Small intestine (tissue), 7 donors: ENCODE results near the gene FBXW12. TPM values are rescaled to one million over a fixed set of nuclear protein-coding genes. Genes with fewer than 3 reads are reported as not detected.

Source experiments
- DNase-seq, 2 donors: peaks; one replicate each; pipeline versions ENCODE4 v3.0.0 to v3.0.0-alpha.2; 2013
- FAIRE-seq: peaks from 2 replicates; lab custom pipeline; 2012; peaks lifted over from hg19 to GRCh38; lab: Jason Lieb, UNC
- H3K27ac ChIP-seq, 3 donors: one replicate each; pipeline ENCODE4 v1.5.1; 2013; ENCODE audit warnings: low read length in 2 of 3, mild to moderate bottlenecking in 2 of 3, control low read depth in 1 of 3, inconsistent platforms in 1 of 3, low read depth in 1 of 3, moderate library complexity in 1 of 3
- H3K27me3 ChIP-seq, 3 donors: one replicate each; pipeline ENCODE4 v1.6.1; 2013; ENCODE audit warnings: low read length in 3 of 3, inconsistent platforms in 1 of 3; ENCODE audit not compliant: control insufficient read depth in 3 of 3, insufficient read depth in 3 of 3
- H3K36me3 ChIP-seq, 3 donors: one replicate each; pipeline ENCODE4 v1.6.1; 2013; ENCODE audit warnings: low read length in 3 of 3, inconsistent platforms in 1 of 3, low read depth in 1 of 3, mild to moderate bottlenecking in 1 of 3, moderate library complexity in 1 of 3; ENCODE audit not compliant: control insufficient read depth in 3 of 3, insufficient read depth in 2 of 3
- H3K4me1 ChIP-seq, 3 donors: one replicate each; pipeline ENCODE4 v1.6.1; 2013; ENCODE audit warnings: low read length in 2 of 3, inconsistent platforms in 1 of 3, low read depth in 1 of 3, mild to moderate bottlenecking in 1 of 3, moderate library complexity in 1 of 3; ENCODE audit not compliant: control insufficient read depth in 3 of 3, insufficient read depth in 2 of 3
- H3K4me3 ChIP-seq, 3 donors: one replicate each; pipeline ENCODE4 v1.5.1; 2013; ENCODE audit warnings: low read length in 3 of 3, control low read depth in 1 of 3, inconsistent platforms in 1 of 3, low read depth in 1 of 3, mild to moderate bottlenecking in 1 of 3, moderate library complexity in 1 of 3
- H3K9me3 ChIP-seq, 2 donors: one replicate each; pipeline ENCODE4 v1.6.1; 2013; ENCODE audit warnings: low read depth in 1 of 2, low read length in 1 of 2; ENCODE audit not compliant: control insufficient read depth in 2 of 2, insufficient read depth in 1 of 2
- WGBS, 3 donors: extraction: QIAGEN DNeasy Blood & Tissue Kit; methylation state at CpG; one replicate each; pipeline ENCODE4 v1.1.7; 2013; 5-methylcytosine and 5-hydroxymethylcytosine counted together
- polyA plus RNA-seq, 4 donors: library from polyadenylated mRNA; stranded (reverse) in 3 of 4; unstranded in 1 of 4; fragments of 200-250 nt in 3 of 4; fragments of 120-200 nt in 1 of 4; gene quantifications; one replicate each; pipeline versions ENCODE4 v1.2.1 to v1.2.3, GENCODE V29; 2013
- donor health status: healthy with polysubstance abuse.
- donor health status: control.
- donor health status: control.
- donor health status: Bipolar disorder and iron deficiency.
- donor health status: healthy.

The FBXW12 gene
- polyA plus RNA-seq, 4 donors, result 0.16 TPM; not detected in 3

DNA sequence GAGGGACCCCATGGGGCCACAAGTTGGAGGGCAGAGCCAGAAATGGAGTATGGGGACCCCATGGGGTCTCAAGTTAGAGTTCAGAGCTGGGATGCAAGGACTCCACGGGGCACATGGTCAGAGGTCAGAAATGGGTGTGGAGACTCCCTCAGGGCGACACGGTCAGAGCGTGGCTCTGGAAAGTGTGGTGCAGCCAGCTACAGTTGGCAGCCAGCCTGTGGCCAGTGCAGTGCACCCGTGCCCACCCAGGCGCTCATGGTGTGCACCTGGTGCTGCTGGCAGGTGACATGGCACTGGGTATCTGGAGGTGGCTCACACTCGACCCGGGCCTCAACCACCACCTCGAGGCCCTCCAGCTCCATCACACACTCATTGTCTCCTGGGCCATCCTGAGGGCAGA, 46.6 kb downstream of the FBXW12 start:
- H3K27me3 ChIP-seq, result no peaks in the 10 kb centered on the region
- WGBS, 3 donors, result 79 to 87% (median 79%) methylated on average over 9 of the region's 9 CpGs
- H3K4me1 ChIP-seq, result no peaks in the 10 kb centered on the region
- no peaks in the 10 kb centered on the region for H3K9me3 ChIP-seq
- no peak for DNase-seq
- H3K27ac ChIP-seq, result no peak overlapping the region
- H3K4me3 ChIP-seq, result no peak overlapping the region
- FAIRE-seq, result no peak
- peaks cover 5 to 100% (median 10%) of the 10 kb centered on the region in 3 donors for H3K36me3 ChIP-seq

DNA sequence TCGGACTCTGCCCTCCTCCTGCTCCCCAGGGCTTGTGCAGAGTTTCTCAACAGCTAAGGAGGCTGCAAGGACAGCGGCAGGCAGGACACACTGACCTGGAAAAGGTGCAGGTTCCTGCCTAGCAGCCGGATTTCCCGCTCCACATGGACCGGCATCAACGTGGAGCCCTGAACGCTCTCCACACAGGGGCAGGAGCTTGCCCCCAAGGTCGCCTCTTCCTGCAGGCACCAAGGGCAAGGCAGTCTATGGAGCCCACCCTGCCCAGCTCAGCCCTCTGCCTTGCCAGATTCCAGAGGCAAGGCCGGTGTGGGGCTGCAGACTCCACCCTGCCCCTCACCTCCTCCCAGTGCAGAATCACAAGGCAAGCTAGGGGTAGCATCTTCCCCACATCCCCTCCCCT, 47.1 kb downstream of the FBXW12 start:
- H3K27ac ChIP-seq, result no peak overlapping the region
- H3K9me3 ChIP-seq, result no peaks in the 10 kb centered on the region
- FAIRE-seq, result no peak
- no peak overlapping the region for H3K4me3 ChIP-seq
- 87 to 91% (median 88%) methylated on average over 9 of the region's 9 CpGs for WGBS, 3 donors
- DNase-seq, result no peak
- peaks cover 5 to 100% (median 10%) of the 10 kb centered on the region in 3 donors for H3K36me3 ChIP-seq
- H3K27me3 ChIP-seq, result no peaks in the 10 kb centered on the region
- H3K4me1 ChIP-seq, result no peaks in the 10 kb centered on the region

DNA sequence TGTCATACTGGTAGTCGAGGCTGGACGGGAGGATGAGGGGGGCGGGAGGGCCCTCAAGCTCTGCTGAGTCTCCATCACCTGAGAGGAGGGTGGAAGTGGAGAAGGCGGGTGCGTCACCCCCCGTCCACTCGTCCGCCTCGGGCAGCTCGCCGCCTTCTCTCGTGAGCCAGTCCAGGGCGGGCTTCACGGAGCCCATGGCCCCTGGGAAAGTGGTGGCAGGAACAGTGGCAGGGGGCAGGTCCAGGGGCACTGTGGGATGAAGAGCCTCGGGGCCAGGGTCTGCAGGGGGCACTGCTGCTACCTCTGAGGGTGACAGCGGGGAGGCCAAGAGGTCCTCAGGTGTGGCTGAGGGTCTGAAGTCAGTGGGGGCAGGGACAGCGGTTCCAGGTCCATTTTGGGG, 47.6 kb downstream of the FBXW12 start:
- H3K36me3 ChIP-seq, result peaks cover 5 to 100% (median 8%) of the 10 kb centered on the region in 3 donors
- FAIRE-seq (no peak), DNase-seq (no peak)
- no peak overlapping the region for H3K27ac ChIP-seq
- H3K27me3 ChIP-seq, result no peaks in the 10 kb centered on the region
- no peak overlapping the region for H3K4me3 ChIP-seq
- WGBS, 3 donors, result 89 to 93% (median 91%) methylated on average over 17 of the region's 17 CpGs
- peaks cover 0 to under 1% (median 0%) of the 10 kb centered on the region in 3 donors for H3K4me1 ChIP-seq
- H3K9me3 ChIP-seq, result no peaks in the 10 kb centered on the region

DNA sequence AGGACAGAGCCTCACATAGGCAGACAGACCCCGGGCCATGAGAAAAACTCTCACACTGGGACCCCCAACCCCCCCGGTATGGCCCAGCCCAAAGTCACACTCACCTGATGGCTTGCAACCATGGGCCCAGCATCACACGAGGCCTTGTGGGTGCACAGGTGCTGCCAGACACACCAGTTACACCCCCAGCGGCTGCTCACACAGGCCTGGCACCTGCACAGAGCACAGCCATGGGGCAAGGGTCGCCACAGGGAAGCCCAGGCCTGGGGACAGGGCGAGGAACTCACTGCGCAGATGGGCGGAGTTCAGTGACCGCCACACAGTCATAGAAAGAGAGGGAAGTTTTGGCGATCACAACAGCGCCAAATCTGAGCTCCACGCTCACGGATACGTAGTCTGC, 48.5 kb downstream of the FBXW12 start:
- DNase-seq (no peak), FAIRE-seq (no peak)
- peaks cover 0 to 10% (median under 1%) of the 10 kb centered on the region in 3 donors for H3K4me1 ChIP-seq
- H3K27me3 ChIP-seq, result no peaks in the 10 kb centered on the region
- no peak overlapping the region for H3K27ac ChIP-seq
- no peaks in the 10 kb centered on the region for H3K9me3 ChIP-seq
- H3K36me3 ChIP-seq, result peaks cover 2 to 99% (median 6%) of the 10 kb centered on the region in 3 donors
- no peak overlapping the region for H3K4me3 ChIP-seq
- WGBS, 3 donors, result 78 to 85% (median 78%) methylated on average over 13 to 14 of the region's 14 CpGs

DNA sequence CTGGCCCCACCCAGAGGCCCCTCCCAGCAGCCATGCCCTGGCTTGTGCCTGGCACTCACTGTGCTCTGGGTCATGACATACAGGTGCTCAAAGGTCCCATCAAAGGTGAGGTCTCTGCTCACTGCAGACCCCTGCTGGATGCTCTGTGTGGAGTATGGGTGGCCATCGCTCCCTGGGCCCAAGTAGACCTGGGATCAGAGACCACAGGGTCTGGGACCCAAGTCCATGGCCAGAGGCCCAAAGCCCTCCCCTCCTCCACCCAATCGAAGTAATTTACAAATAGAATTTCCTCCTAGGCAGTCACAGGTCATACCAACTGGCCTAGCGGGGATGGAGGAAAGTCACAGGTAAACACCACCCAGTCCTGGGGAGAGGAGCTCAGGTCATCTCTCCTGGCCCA, 50.3 kb downstream of the FBXW12 start:
- H3K4me3 ChIP-seq, result no peak overlapping the region
- H3K27ac ChIP-seq, result no peak overlapping the region
- FAIRE-seq, result no peak
- H3K4me1 ChIP-seq, result peaks cover 0 to 27% (median 7%) of the 10 kb centered on the region in 3 donors
- H3K9me3 ChIP-seq, result no peaks in the 10 kb centered on the region
- no peak for DNase-seq
- peaks cover 2 to 91% (median 6%) of the 10 kb centered on the region in 3 donors for H3K36me3 ChIP-seq
- 61 to 83% (median 72%) methylated on average over 3 of the region's 3 CpGs for WGBS, 3 donors
- no peaks in the 10 kb centered on the region for H3K27me3 ChIP-seq

DNA sequence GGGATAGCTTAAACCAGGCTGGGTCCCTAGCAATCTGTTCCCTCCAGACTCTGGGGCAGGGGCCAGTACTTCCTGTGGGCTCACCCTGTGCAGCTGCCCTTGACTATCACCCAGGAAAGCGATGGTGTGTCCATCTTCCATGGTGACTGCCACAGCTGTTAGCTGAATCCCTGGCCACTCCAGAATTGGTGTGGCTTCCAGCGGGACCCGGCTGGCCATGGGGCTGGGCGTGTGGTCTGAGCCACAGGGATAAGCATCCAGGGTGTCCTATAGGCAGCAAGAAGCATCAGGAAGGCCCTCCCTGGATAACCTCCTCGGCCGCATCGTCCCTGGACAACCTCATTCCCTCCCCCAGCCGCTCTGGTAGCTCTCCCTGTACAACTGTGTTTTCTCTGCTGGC, 50.7 kb downstream of the FBXW12 start:
- Histone ChIP-seq H3K4me1 (peaks cover 0 to 32% (median 7%) of the 10 kb centered on the region in 3 donors), H3K36me3 (peaks cover 2 to 87% (median 6%) of the 10 kb centered on the region in 3 donors)
- FAIRE-seq, result no peak

DNA sequence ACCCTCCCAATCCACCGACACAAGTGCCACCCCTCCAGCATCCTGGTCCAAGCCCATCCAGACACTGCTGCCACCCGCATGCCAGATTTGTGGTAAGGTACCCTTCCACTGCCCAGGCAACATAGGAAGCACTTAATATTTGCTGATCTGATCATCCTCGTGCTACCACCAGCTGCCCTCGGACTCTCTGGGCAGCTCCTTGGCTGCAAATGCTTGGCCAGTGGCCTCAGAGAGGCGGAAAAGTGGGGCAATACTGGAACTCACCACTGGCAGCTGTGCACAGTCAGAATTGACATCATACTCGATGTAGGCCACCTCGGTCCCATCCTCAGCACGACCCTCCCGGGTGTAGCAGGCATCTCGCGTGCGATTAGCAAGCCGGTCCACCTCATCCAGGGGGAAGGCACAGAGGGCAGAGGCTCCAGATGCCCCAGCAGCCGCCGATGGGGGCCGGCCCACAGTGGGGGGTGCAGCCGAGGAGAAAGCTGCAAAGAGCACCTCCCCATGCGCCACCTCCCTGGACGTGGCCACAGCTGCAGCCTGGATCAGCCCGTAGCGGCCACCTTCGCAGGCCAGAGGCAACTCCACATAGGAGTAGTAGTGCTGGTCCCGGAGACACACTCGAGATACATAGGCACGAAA, 51.3 kb downstream of the FBXW12 start:
- Histone ChIP-seq H3K4me3 (no peak overlapping the region), H3K27me3 (no peaks in the 10 kb centered on the region), H3K9me3 (no peaks in the 10 kb centered on the region), H3K36me3 (peaks cover 2 to 80% (median 4%) of the 10 kb centered on the region in 3 donors), H3K27ac (no peak overlapping the region), H3K4me1 (peaks cover 0 to 37% (median 7%) of the 10 kb centered on the region in 3 donors)
- no peak for FAIRE-seq
- whole genome bisulfite sequencing, 3 donors, result 87 to 89% (median 88%) methylated on average over 24 to 25 of the region's 25 CpGs
- no peak for DNase-seq

More for the DNA sequence above, 50.7 kb downstream of the FBXW12 start:
- Histone ChIP-seq H3K4me3 (no peak overlapping the region), H3K27ac (no peak overlapping the region), H3K9me3 (no peaks in the 10 kb centered on the region), H3K27me3 (no peaks in the 10 kb centered on the region)
- DNase-seq, result no peak
- WGBS, 3 donors, result 85 to 96% (median 89%) methylated on average over 8 of the region's 8 CpGs

DNA sequence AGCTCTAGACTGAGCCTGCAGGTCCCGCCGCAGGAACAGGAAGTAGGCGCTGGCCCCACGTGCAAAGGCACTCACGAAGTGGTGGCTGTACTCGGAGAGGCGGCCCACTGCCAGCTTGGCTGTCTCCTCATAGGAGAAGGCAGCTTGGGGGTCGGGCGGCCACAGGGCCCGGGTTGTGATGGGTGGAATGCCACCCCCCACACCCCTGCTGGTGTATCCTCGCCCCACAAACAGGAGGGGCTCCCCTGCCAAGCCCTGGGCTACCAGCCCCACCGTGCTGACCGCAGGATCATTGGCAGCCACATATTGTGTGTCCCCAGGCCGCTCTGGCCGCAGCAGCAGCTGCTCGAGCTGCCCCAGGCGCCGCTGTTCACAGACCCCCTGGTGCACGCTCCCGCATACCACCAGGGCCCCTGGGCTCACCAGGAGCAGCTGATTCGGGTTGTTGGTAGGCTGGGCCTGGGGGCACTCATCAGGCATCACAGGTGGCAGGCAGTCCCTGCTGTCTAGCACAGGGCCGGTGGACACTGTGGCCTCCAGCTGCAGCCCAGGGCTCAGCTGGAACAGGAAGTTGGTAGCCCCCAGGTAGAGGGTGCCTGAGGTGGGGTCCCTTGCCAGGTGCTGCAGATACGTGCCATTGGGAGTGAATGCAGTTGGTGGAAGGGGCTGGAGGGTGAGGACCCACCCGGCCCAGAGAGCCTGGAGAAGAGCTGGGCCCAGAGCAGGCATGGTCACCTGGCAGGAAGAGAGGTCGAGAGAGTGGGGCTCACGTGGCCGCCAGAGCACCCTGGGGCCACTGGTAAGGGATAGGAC, 52.1 kb downstream of the FBXW12 start:
- no peaks in the 10 kb centered on the region for H3K27me3 ChIP-seq
- peaks cover 2 to 73% (median 3%) of the 10 kb centered on the region in 3 donors for H3K36me3 ChIP-seq
- H3K4me3 ChIP-seq, result no peak overlapping the region
- WGBS, 3 donors, result 87 to 89% (median 88%) methylated on average over 26 to 27 of the region's 27 CpGs
- FAIRE-seq (no peak), DNase-seq (no peak)
- H3K27ac ChIP-seq, result no peak overlapping the region
- H3K4me1 ChIP-seq, result peaks cover 0 to 37% (median 7%) of the 10 kb centered on the region in 3 donors
- H3K9me3 ChIP-seq, result no peaks in the 10 kb centered on the region
